WTC11 (cell line): ENCODE measurements around the gene CEP152. TPM values are rescaled to one million over a fixed set of nuclear protein-coding genes. Genes with fewer than 3 reads are reported as not detected.

Experiments
- ATAC-seq: fragments of 200-7000 bp; cut with Tn5 transposase; 2 replicates; pipeline ENCODE4 v1.10.0; 2021; ENCODE audit warnings: mild to moderate bottlenecking, moderate library complexity
- CTCF ChIA-PET: fragments of 300-600 bp; sonication (Branson Sonifier 250); formaldehyde crosslinking; loops from one replicate; lab custom pipeline; 2021; ENCODE audit warnings: antibody characterized with exemption; lab: Charles Lee
- POLR2A ChIA-PET: fragments of 350-600 bp; sonication (Branson Sonifier 250); formaldehyde crosslinking; loops from one replicate; lab custom pipeline; 2021; ENCODE audit warnings: antibody characterized with exemption; lab: Charles Lee
- DNase-seq: peaks from one replicate; pipeline ENCODE4 v3.0.0; 2021; ENCODE audit warnings: low spot score
- H3K27ac Mint-ChIP-seq: 2 replicates; pipeline ENCODE4 v1.8.0; 2021; ENCODE audit warnings: mixed read lengths
- H3K27me3 Mint-ChIP-seq: 2 replicates; pipeline ENCODE4 v1.8.0; 2021; ENCODE audit warnings: low read depth, mild to moderate bottlenecking, moderate library complexity, mixed read lengths
- H3K36me3 Mint-ChIP-seq: 2 replicates; pipeline ENCODE4 v1.8.0; 2021; ENCODE audit warnings: mixed read lengths
- H3K4me1 Mint-ChIP-seq: 2 replicates; pipeline ENCODE4 v1.8.0; 2022; ENCODE audit warnings: mixed read lengths
- H3K4me3 Mint-ChIP-seq: 2 replicates; pipeline ENCODE4 v1.8.0; 2021; ENCODE audit warnings: mild to moderate bottlenecking, moderate library complexity, mixed read lengths
- H3K9me3 Mint-ChIP-seq: 2 replicates; pipeline ENCODE4 v1.8.0; 2021; ENCODE audit warnings: mixed read lengths
- EMX1 ChIP-seq: fragments of 250-450 bp; sonication (Bioruptor Pico); IDR thresholded peaks from 2 replicates; pipeline ENCODE4 v1.8.0; 2021; ENCODE audit warnings: mild to moderate bottlenecking
- FOXK1 ChIP-seq: sonication (generic); formaldehyde crosslinking; IDR thresholded peaks from 2 replicates; pipeline ENCODE4 v1.8.0; 2022; ENCODE audit warnings: mild to moderate bottlenecking, moderate library complexity, missing genetic modification reagents
- IRF2 ChIP-seq: sonication (generic); formaldehyde crosslinking; IDR thresholded peaks from 2 replicates; pipeline ENCODE4 v1.8.0; 2022; ENCODE audit warnings: low read depth, missing genetic modification reagents, borderline replicate concordance
- NFE2L1 ChIP-seq: sonication (generic); formaldehyde crosslinking; IDR thresholded peaks from 2 replicates; pipeline ENCODE4 v1.8.1; 2023; ENCODE audit warnings: missing genetic modification reagents
- NR1H2 ChIP-seq: sonication (generic); formaldehyde crosslinking; IDR thresholded peaks from 2 replicates; pipeline ENCODE4 v1.9.0; 2021; ENCODE audit warnings: mild to moderate bottlenecking, moderate library complexity, missing genetic modification reagents
- NR2C2 ChIP-seq: sonication (generic); formaldehyde crosslinking; IDR thresholded peaks from 2 replicates; pipeline ENCODE4 v1.8.0; 2022; ENCODE audit warnings: mild to moderate bottlenecking, missing genetic modification reagents
- PRRX2 ChIP-seq: fragments of 250-450 bp; sonication (Bioruptor Pico); IDR thresholded peaks from 2 replicates; pipeline ENCODE4 v1.8.0; 2021; ENCODE audit warnings: mild to moderate bottlenecking
- RELA ChIP-seq: sonication (generic); formaldehyde crosslinking; IDR thresholded peaks from 2 replicates; pipeline ENCODE4 v1.8.1; 2022; ENCODE audit warnings: missing genetic modification reagents, mild to moderate bottlenecking, borderline replicate concordance
- total RNA-seq: library from RNA; stranded (reverse); gene quantifications from 3 replicates; pipeline ENCODE4 v1.2.3, GENCODE V29; 2021
- TF ChIP-seq, protein P1 (sequence below): sonication (generic); formaldehyde crosslinking; IDR thresholded peaks from 2 replicates; pipeline ENCODE4 v1.8.0; 2023; ENCODE audit warnings: mild to moderate bottlenecking, missing genetic modification reagents
- TF ChIP-seq, protein P2 (sequence below): sonication (generic); formaldehyde crosslinking; IDR thresholded peaks from 2 replicates; pipeline ENCODE4 v1.8.0; 2022; ENCODE audit warnings: missing genetic modification reagents
- TF ChIP-seq, protein P3 (sequence below): fragments of 250-450 bp; sonication (Bioruptor Pico); IDR thresholded peaks from 2 replicates; pipeline ENCODE4 v1.9.0; 2021; ENCODE audit warnings: mild to moderate bottlenecking, borderline replicate concordance
- TF ChIP-seq, protein P4 (sequence below): sonication (generic); formaldehyde crosslinking; conservative IDR thresholded peaks from 2 replicates; pipeline ENCODE4 v1.8.1; 2022; ENCODE audit warnings: mild to moderate bottlenecking, missing genetic modification reagents
- TF ChIP-seq, protein P5 (sequence below): sonication (generic); formaldehyde crosslinking; IDR thresholded peaks from 2 replicates; pipeline ENCODE4 v1.8.1; 2023; ENCODE audit warnings: mild to moderate bottlenecking, missing genetic modification reagents
- TF ChIP-seq, protein P6 (sequence below): sonication (generic); formaldehyde crosslinking; IDR thresholded peaks from 2 replicates; pipeline ENCODE4 v1.8.0; 2023; ENCODE audit warnings: missing genetic modification reagents, mild to moderate bottlenecking, borderline replicate concordance

CEP152 gene
- total RNA-seq, 1 experiment from 2014 or later: 16.7 TPM

DNA sequence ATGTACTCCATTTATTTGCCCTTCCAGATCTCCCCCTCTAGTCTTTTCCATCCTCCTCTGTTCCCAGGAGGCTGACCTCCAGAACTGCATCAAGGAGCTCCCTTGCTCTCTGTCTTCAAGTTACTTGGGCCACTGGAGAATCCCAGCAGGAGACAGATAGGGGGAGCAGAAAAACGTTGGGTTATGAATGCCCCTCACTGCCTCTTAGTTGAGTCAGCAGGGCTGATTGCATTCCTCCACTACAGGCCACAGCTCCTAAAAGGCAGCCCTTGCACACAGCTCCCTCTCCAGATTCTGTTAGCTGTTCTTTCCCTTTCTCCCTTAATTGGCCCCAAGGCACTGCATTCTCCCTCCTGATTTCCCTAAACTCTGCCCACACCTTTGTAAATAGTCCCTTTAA lies 12.4 kb upstream of the CEP152 start (continued):
- TF ChIP-seq, protein P1, sequence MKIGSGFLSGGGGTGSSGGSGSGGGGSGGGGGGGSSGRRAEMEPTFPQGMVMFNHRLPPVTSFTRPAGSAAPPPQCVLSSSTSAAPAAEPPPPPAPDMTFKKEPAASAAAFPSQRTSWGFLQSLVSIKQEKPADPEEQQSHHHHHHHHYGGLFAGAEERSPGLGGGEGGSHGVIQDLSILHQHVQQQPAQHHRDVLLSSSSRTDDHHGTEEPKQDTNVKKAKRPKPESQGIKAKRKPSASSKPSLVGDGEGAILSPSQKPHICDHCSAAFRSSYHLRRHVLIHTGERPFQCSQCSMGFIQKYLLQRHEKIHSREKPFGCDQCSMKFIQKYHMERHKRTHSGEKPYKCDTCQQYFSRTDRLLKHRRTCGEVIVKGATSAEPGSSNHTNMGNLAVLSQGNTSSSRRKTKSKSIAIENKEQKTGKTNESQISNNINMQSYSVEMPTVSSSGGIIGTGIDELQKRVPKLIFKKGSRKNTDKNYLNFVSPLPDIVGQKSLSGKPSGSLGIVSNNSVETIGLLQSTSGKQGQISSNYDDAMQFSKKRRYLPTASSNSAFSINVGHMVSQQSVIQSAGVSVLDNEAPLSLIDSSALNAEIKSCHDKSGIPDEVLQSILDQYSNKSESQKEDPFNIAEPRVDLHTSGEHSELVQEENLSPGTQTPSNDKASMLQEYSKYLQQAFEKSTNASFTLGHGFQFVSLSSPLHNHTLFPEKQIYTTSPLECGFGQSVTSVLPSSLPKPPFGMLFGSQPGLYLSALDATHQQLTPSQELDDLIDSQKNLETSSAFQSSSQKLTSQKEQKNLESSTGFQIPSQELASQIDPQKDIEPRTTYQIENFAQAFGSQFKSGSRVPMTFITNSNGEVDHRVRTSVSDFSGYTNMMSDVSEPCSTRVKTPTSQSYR (CRISPR knock-in tag): no peak
- no peak for TF ChIP-seq NR1H2 (CRISPR knock-in tag)
- no peak for TF ChIP-seq NR2C2 (CRISPR knock-in tag)
- TF ChIP-seq, protein P2, sequence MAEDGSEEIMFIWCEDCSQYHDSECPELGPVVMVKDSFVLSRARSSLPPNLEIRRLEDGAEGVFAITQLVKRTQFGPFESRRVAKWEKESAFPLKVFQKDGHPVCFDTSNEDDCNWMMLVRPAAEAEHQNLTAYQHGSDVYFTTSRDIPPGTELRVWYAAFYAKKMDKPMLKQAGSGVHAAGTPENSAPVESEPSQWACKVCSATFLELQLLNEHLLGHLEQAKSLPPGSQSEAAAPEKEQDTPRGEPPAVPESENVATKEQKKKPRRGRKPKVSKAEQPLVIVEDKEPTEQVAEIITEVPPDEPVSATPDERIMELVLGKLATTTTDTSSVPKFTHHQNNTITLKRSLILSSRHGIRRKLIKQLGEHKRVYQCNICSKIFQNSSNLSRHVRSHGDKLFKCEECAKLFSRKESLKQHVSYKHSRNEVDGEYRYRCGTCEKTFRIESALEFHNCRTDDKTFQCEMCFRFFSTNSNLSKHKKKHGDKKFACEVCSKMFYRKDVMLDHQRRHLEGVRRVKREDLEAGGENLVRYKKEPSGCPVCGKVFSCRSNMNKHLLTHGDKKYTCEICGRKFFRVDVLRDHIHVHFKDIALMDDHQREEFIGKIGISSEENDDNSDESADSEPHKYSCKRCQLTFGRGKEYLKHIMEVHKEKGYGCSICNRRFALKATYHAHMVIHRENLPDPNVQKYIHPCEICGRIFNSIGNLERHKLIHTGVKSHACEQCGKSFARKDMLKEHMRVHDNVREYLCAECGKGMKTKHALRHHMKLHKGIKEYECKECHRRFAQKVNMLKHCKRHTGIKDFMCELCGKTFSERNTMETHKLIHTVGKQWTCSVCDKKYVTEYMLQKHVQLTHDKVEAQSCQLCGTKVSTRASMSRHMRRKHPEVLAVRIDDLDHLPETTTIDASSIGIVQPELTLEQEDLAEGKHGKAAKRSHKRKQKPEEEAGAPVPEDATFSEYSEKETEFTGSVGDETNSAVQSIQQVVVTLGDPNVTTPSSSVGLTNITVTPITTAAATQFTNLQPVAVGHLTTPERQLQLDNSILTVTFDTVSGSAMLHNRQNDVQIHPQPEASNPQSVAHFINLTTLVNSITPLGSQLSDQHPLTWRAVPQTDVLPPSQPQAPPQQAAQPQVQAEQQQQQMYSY: no peak
- TF ChIP-seq RELA (CRISPR knock-in tag): no peak
- TF ChIP-seq, protein P3, sequence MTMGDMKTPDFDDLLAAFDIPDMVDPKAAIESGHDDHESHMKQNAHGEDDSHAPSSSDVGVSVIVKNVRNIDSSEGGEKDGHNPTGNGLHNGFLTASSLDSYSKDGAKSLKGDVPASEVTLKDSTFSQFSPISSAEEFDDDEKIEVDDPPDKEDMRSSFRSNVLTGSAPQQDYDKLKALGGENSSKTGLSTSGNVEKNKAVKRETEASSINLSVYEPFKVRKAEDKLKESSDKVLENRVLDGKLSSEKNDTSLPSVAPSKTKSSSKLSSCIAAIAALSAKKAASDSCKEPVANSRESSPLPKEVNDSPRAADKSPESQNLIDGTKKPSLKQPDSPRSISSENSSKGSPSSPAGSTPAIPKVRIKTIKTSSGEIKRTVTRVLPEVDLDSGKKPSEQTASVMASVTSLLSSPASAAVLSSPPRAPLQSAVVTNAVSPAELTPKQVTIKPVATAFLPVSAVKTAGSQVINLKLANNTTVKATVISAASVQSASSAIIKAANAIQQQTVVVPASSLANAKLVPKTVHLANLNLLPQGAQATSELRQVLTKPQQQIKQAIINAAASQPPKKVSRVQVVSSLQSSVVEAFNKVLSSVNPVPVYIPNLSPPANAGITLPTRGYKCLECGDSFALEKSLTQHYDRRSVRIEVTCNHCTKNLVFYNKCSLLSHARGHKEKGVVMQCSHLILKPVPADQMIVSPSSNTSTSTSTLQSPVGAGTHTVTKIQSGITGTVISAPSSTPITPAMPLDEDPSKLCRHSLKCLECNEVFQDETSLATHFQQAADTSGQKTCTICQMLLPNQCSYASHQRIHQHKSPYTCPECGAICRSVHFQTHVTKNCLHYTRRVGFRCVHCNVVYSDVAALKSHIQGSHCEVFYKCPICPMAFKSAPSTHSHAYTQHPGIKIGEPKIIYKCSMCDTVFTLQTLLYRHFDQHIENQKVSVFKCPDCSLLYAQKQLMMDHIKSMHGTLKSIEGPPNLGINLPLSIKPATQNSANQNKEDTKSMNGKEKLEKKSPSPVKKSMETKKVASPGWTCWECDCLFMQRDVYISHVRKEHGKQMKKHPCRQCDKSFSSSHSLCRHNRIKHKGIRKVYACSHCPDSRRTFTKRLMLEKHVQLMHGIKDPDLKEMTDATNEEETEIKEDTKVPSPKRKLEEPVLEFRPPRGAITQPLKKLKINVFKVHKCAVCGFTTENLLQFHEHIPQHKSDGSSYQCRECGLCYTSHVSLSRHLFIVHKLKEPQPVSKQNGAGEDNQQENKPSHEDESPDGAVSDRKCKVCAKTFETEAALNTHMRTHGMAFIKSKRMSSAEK (CRISPR knock-in tag): no peak
- no peak for TF ChIP-seq FOXK1 (CRISPR knock-in tag)

DNA sequence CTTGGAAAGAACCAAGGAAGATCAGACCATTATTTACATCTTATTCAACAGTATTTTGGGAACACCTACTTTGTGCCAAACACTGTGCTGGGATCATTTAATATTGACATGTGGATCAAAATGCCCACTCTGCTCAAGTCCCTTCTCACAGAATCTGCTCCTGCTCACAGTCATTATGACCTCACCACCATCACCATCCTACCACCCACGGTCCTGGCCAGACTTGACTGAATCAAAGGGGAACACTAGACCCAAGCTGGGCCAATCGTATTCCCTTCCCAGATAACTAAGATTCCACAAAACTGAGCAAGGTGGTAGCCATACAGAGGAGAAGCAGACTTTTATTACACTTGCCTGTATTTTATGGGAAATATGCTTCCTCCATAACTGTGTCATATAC lies 3.4 kb upstream of the CEP152 start:
- H3K27ac Mint-ChIP-seq: no peak overlapping the region
- no peak for ATAC-seq
- H3K27me3 Mint-ChIP-seq: peaks cover 10% of the 10 kb centered on the region
- no peak for TF ChIP-seq NR1H2 (CRISPR knock-in tag)
- TF ChIP-seq, protein P4, sequence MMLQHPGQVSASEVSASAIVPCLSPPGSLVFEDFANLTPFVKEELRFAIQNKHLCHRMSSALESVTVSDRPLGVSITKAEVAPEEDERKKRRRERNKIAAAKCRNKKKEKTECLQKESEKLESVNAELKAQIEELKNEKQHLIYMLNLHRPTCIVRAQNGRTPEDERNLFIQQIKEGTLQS (CRISPR knock-in tag): no peak
- no peak for TF ChIP-seq IRF2 (CRISPR knock-in tag)
- no peak for TF ChIP-seq NFE2L1 (CRISPR knock-in tag)
- TF ChIP-seq PRRX2 (CRISPR knock-in tag): no peak
- no peak for TF ChIP-seq FOXK1 (CRISPR knock-in tag)
- TF ChIP-seq, protein P5, sequence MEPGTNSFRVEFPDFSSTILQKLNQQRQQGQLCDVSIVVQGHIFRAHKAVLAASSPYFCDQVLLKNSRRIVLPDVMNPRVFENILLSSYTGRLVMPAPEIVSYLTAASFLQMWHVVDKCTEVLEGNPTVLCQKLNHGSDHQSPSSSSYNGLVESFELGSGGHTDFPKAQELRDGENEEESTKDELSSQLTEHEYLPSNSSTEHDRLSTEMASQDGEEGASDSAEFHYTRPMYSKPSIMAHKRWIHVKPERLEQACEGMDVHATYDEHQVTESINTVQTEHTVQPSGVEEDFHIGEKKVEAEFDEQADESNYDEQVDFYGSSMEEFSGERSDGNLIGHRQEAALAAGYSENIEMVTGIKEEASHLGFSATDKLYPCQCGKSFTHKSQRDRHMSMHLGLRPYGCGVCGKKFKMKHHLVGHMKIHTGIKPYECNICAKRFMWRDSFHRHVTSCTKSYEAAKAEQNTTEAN (CRISPR knock-in tag): no peak
- TF ChIP-seq, protein P6, sequence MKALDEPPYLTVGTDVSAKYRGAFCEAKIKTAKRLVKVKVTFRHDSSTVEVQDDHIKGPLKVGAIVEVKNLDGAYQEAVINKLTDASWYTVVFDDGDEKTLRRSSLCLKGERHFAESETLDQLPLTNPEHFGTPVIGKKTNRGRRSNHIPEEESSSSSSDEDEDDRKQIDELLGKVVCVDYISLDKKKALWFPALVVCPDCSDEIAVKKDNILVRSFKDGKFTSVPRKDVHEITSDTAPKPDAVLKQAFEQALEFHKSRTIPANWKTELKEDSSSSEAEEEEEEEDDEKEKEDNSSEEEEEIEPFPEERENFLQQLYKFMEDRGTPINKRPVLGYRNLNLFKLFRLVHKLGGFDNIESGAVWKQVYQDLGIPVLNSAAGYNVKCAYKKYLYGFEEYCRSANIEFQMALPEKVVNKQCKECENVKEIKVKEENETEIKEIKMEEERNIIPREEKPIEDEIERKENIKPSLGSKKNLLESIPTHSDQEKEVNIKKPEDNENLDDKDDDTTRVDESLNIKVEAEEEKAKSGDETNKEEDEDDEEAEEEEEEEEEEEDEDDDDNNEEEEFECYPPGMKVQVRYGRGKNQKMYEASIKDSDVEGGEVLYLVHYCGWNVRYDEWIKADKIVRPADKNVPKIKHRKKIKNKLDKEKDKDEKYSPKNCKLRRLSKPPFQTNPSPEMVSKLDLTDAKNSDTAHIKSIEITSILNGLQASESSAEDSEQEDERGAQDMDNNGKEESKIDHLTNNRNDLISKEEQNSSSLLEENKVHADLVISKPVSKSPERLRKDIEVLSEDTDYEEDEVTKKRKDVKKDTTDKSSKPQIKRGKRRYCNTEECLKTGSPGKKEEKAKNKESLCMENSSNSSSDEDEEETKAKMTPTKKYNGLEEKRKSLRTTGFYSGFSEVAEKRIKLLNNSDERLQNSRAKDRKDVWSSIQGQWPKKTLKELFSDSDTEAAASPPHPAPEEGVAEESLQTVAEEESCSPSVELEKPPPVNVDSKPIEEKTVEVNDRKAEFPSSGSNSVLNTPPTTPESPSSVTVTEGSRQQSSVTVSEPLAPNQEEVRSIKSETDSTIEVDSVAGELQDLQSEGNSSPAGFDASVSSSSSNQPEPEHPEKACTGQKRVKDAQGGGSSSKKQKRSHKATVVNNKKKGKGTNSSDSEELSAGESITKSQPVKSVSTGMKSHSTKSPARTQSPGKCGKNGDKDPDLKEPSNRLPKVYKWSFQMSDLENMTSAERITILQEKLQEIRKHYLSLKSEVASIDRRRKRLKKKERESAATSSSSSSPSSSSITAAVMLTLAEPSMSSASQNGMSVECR (CRISPR knock-in tag): no peak
- no peak for TF ChIP-seq EMX1
- ChIA-PET CTCF (no interaction called here), POLR2A (no interaction called here)
- peaks cover 11% of the 10 kb centered on the region for H3K4me1 Mint-ChIP-seq
- H3K36me3 Mint-ChIP-seq: no peaks in the 10 kb centered on the region
- H3K9me3 Mint-ChIP-seq: no peaks in the 10 kb centered on the region
- no peak for DNase-seq
- H3K4me3 Mint-ChIP-seq: no peak overlapping the region
